Colonic mucosa (tissue), 4 donors: ENCODE measurements around the gene SUMO3. TPM values are rescaled to one million over a fixed set of nuclear protein-coding genes. Genes with fewer than 3 reads are reported as not detected.

Experiments
- DNase-seq: peaks from one replicate; pipeline ENCODE4 v3.0.0-alpha.2; 2020
- H3K27ac ChIP-seq: fragments of 200-600 bp; one replicate; pipeline ENCODE4 v1.8.0; 2021
- H3K27me3 ChIP-seq: fragments of 200-600 bp; one replicate; pipeline ENCODE4 v1.8.0; 2021
- H3K36me3 ChIP-seq: fragments of 200-600 bp; one replicate; pipeline ENCODE4 v1.8.0; 2021
- H3K4me1 ChIP-seq: fragments of 200-600 bp; one replicate; pipeline ENCODE4 v1.8.0; 2021; ENCODE audit warnings: mild to moderate bottlenecking
- H3K4me3 ChIP-seq: fragments of 200-600 bp; one replicate; pipeline ENCODE4 v1.8.0; 2021
- H3K9ac ChIP-seq, 2 donors: one replicate each; pipeline ENCODE4 v1.7.0; 2013; ENCODE audit warnings: control low read depth in 2 of 2, low read depth in 2 of 2, low read length in 2 of 2
- H3K9me3 ChIP-seq: fragments of 200-600 bp; one replicate; pipeline ENCODE4 v1.8.0; 2021
- intact Hi-C: fragments of 100-400 bp; cut with DNase I; formaldehyde crosslinking; loops from one replicate; pipeline ENCODE4 v1.14.1; 2022
- total RNA-seq, 2 donors: library from RNA; stranded (reverse); fragmentation: NEBNext Ultra II Directional in 1 of 2; extraction: Animal tissue kit (Norgen Biotek cat#: 25700) in 1 of 2; gene quantifications; one replicate each; pipeline ENCODE4 v1.2.1, GENCODE V29; 2021
- TF ChIP-seq, protein P1 (sequence below): fragments of 200-600 bp; IDR thresholded peaks from one replicate; pipeline ENCODE4 v1.8.0; 2022; ENCODE audit warnings: antibody characterized with exemption, mild to moderate bottlenecking
- donor health status: healthy.
- donor health status: DM: no; HTN: no; CAD: no.
- donor health status: DM: no; HTN: no; CAD: no.

The SUMO3 gene
- total RNA-seq, 2 donors from 2014 or later: 81.3 to 82.8 TPM

DNA sequence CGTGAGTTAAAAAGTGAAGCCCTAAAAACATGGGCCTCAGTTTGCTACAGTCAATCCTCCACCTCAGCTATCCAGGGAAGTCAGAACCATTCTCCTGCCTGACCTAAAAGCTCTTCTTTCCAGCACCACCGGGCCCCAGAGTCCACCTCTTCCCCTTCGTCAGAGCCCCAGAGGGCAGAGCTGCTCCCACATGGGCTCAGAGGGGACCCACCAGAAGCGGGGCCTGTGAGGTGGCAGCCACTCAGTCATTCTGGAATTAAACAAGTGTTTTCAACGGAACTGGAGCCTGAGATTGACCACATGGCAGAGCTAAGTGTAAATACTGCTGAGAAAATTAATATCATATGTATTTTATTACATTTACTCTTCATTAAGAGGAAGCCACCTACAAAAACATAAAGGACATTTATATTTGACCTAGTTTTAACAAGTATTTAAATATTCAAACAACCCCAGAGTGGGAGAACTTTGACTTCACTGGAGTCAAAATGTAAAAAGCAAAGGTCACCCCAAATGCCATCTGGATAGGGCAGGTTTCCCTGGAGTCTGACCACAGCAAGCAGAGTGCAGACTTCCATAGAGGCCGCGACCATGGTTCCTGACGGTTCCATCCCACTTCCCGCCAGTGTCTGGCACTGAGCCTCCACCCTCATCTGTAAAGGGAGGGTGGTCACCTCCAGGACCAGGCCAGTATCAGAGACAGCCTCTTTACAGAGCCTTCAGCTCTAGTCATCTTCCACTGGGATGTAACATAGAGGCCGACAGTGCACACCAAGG, 1.8 kb downstream of the SUMO3 start:
- TF ChIP-seq, protein P1, sequence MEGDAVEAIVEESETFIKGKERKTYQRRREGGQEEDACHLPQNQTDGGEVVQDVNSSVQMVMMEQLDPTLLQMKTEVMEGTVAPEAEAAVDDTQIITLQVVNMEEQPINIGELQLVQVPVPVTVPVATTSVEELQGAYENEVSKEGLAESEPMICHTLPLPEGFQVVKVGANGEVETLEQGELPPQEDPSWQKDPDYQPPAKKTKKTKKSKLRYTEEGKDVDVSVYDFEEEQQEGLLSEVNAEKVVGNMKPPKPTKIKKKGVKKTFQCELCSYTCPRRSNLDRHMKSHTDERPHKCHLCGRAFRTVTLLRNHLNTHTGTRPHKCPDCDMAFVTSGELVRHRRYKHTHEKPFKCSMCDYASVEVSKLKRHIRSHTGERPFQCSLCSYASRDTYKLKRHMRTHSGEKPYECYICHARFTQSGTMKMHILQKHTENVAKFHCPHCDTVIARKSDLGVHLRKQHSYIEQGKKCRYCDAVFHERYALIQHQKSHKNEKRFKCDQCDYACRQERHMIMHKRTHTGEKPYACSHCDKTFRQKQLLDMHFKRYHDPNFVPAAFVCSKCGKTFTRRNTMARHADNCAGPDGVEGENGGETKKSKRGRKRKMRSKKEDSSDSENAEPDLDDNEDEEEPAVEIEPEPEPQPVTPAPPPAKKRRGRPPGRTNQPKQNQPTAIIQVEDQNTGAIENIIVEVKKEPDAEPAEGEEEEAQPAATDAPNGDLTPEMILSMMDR: no peak
- Histone ChIP-seq H3K4me3 (no peak overlapping the region), H3K9ac (no peak overlapping the region), H3K36me3 (no peaks in the 10 kb centered on the region), H3K4me1 (no peaks in the 10 kb centered on the region), H3K27me3 (no peaks in the 10 kb centered on the region), H3K9me3 (no peaks in the 10 kb centered on the region), H3K27ac (no peak overlapping the region)
- intact Hi-C loops: no loop called here
- no peak for DNase-seq

DNA sequence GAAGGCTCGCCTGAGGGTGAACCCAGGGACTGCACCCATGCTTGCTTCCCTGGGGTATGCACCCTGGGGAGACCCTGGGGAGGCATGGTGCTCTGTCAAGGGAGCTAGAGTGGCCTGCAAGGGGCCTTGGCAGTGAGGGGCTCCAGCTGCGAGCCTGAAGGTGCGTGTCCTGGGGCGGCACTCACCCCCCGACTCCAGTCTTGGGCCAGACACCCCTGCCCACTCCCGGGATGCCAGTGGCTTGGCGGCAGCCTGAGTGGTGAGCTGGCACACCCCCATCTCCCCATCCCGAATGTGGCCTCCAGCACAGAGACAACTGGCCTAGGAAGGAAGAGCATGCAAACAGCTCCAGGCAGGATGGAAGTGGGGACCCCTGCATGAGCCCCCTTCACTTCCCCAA, 2.6 kb downstream of the SUMO3 start:
- TF ChIP-seq, protein P1: no peak
- intact Hi-C loops: no loop called here
- no peak overlapping the region for H3K9ac ChIP-seq
- H3K4me3 ChIP-seq: no peak overlapping the region
- H3K4me1 ChIP-seq: no peaks in the 10 kb centered on the region
- H3K36me3 ChIP-seq: no peaks in the 10 kb centered on the region
- no peaks in the 10 kb centered on the region for H3K9me3 ChIP-seq
- H3K27me3 ChIP-seq: no peaks in the 10 kb centered on the region
- DNase-seq: no peak
- no peak overlapping the region for H3K27ac ChIP-seq

DNA sequence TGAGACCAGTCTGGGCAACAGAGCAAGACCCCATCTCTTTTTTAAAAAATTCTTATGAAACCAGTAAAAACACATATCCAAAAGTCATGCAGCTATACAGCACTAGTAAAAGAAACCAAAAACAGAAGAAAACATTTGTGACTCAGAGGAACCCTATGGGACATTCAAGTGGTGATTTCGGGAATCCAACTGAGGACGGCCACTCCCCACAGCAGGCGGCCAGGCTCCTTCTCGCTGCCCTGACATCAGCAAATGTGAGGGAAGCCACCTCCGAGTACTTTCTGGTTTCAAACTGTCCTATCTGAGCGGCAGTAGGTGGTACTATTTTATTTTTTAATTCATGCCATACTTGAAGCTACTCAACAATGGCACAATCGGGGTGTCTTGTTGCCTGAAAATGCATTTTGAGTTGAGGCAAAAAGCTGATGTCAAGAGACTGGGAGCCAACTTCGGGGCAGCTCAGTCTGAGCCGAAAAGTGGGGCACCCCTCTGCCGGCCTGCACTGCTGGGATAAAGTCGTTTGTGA, 3.3 kb downstream of the SUMO3 start:
- intact Hi-C loops: no loop called here
- no peak overlapping the region for H3K9ac ChIP-seq

DNA sequence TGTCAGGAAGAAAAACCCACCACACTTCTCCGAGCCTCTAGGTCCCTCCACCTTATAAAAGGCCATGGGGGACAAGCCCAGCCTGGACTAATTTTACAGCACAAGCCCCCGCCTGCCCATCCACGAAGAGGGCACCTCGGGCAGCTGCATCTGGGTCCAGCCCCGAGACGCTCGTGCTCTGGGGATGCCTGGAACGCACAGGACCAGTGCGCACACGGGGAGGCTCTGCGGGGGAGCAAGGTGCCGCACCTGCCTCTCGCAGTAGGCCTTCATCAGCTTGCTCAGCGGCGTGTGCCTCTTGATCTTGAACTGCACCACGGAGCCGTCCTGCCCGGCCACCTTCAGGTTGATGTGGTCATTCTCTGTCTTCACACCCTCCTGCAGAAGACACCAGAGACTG, 4.1 kb downstream of the SUMO3 start:
- Histone ChIP-seq H3K27me3 (no peaks in the 10 kb centered on the region), H3K4me1 (no peaks in the 10 kb centered on the region), H3K36me3 (no peaks in the 10 kb centered on the region), H3K9ac (no peak overlapping the region), H3K4me3 (no peak overlapping the region), H3K9me3 (no peaks in the 10 kb centered on the region), H3K27ac (no peak overlapping the region)
- intact Hi-C loops: no loop called here
- TF ChIP-seq, protein P1: no peak
- no peak for DNase-seq

More for the DNA sequence above, 3.3 kb downstream of the SUMO3 start:
- Histone ChIP-seq H3K9me3 (no peaks in the 10 kb centered on the region), H3K27ac (no peak overlapping the region), H3K4me1 (no peaks in the 10 kb centered on the region), H3K36me3 (no peaks in the 10 kb centered on the region), H3K27me3 (no peaks in the 10 kb centered on the region), H3K4me3 (no peak overlapping the region)
- TF ChIP-seq, protein P1: no peak
- DNase-seq: no peak

DNA sequence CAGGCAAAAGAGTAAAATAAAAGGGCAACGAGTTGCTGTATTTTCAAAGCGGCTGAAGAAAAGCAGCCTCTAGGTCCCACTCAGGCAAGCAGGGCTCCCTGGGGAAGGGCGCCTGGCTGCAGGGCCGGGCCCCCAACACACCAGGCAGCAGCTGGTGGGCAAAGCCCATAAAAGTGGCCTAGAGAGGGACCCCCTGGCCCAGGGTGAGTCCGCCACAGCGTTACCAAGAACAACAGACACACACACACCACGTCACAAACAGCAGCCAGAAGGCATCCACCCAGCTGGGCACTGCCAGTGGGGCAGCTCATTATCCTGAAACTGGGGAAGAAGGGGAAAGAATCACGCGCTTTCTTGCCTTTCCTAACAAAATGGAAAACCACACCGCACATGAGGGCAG, 4.7 kb downstream of the SUMO3 start:
- DNase-seq: no peak
- no peak overlapping the region for H3K27ac ChIP-seq
- no peak overlapping the region for H3K9ac ChIP-seq
- H3K36me3 ChIP-seq: no peaks in the 10 kb centered on the region
- TF ChIP-seq, protein P1: no peak
- no peaks in the 10 kb centered on the region for H3K4me1 ChIP-seq
- H3K9me3 ChIP-seq: no peaks in the 10 kb centered on the region
- H3K27me3 ChIP-seq: no peaks in the 10 kb centered on the region
- no peak overlapping the region for H3K4me3 ChIP-seq
- intact Hi-C loops: no loop called here
